IMR-90 (cell line): ENCODE results near the gene MPIG6B. TPM values are rescaled to one million over a fixed set of nuclear protein-coding genes. Genes with fewer than 3 reads are reported as not detected.

ENCODE experiments used
- ATAC-seq: fragments of 200-7000 bp; cut with Tn5 transposase; 2 replicates; pipeline ENCODE4 v1.9.1; 2020; ENCODE audit warnings: low read depth, mild to moderate bottlenecking, moderate library complexity
- BruUV-seq: library from RNA; stranded (reverse); fragments of 400-500 nt; replicated peaks from 2 replicates; lab custom pipeline; 2021; lab: Mats Ljungman, UMichigan
- CTCF ChIA-PET: fragments of 300-600 bp; formaldehyde crosslinking; extraction: SDS; loops from one replicate; lab custom pipeline; 2021; ENCODE audit warnings: antibody characterized with exemption; lab: Yijun Ruan, JAX
- POLR2A ChIA-PET: fragments of 300-600 bp; sonication (Branson Sonifier 250); formaldehyde crosslinking; loops from one replicate; lab custom pipeline; 2022; ENCODE audit warnings: antibody characterized with exemption; ENCODE audit not compliant: unreplicated experiment; lab: Charles Lee
- DNase-seq: peaks from one replicate; pipeline ENCODE4 v3.0.0; 2013
- H2AFZ ChIP-seq: replicated peaks from 2 replicates; pipeline ENCODE3; 2013; ENCODE audit warnings: low read length, mild to moderate bottlenecking; ENCODE audit not compliant: poor library complexity
- H2AK5ac ChIP-seq: 2 replicates; pipeline ENCODE4 v1.6.1; 2013; ENCODE audit warnings: low read depth, low read length, inconsistent platforms
- H2AK9ac ChIP-seq: replicated peaks from 2 replicates; pipeline ENCODE3; 2013; ENCODE audit warnings: mild to moderate bottlenecking, low read depth, low read length, moderate library complexity; ENCODE audit not compliant: poor library complexity
- H2BK120ac ChIP-seq: 2 replicates; pipeline ENCODE4 v1.6.1; 2013; ENCODE audit warnings: low read depth, low read length, inconsistent platforms
- H2BK15ac ChIP-seq: 3 replicates; pipeline ENCODE4 v1.6.1; 2013; ENCODE audit warnings: low read depth, low read length, inconsistent platforms
- H2BK20ac ChIP-seq: 2 replicates; pipeline ENCODE4 v1.6.1; 2013; ENCODE audit warnings: low read depth, mild to moderate bottlenecking, inconsistent platforms, low read length, moderate library complexity
- H2BK5ac ChIP-seq: 2 replicates; pipeline ENCODE4 v1.6.1; 2013; ENCODE audit warnings: mild to moderate bottlenecking, low read depth, low read length, inconsistent platforms; ENCODE audit not compliant: poor library complexity, severe bottlenecking
- H3K14ac ChIP-seq: replicated peaks from 2 replicates; pipeline ENCODE4 v1.6.1; 2013; ENCODE audit warnings: low read depth, low read length, inconsistent platforms
- H3K18ac ChIP-seq: 2 replicates; pipeline ENCODE4 v1.6.1; 2013; ENCODE audit warnings: low read depth, low read length, control low read depth
- H3K23ac ChIP-seq: 2 replicates; pipeline ENCODE4 v1.6.1; 2013; ENCODE audit warnings: low read depth, low read length, inconsistent platforms
- H3K27ac ChIP-seq: 2 replicates; pipeline ENCODE4 v1.5.1; 2013; ENCODE audit warnings: mild to moderate bottlenecking, control low read depth, low read length; ENCODE audit not compliant: insufficient read depth
- H3K27me3 ChIP-seq: 2 replicates; pipeline ENCODE4 v1.6.1; 2013; ENCODE audit warnings: low read length; ENCODE audit not compliant: control insufficient read depth, insufficient read depth
- H3K36me3 ChIP-seq: 2 replicates; pipeline ENCODE4 v1.6.1; 2013; ENCODE audit warnings: low read length, mixed read lengths; ENCODE audit not compliant: control insufficient read depth, insufficient read depth
- H3K4ac ChIP-seq: 2 replicates; pipeline ENCODE4 v1.6.1; 2013; ENCODE audit warnings: low read depth, low read length, inconsistent platforms
- H3K4me1 ChIP-seq: 2 replicates; pipeline ENCODE4 v1.6.1; 2013; ENCODE audit warnings: low read length, mixed read lengths; ENCODE audit not compliant: control insufficient read depth, insufficient read depth
- H3K4me2 ChIP-seq: 2 replicates; pipeline ENCODE4 v1.6.1; 2013; ENCODE audit warnings: low read depth, mild to moderate bottlenecking, control low read depth, low read length, moderate library complexity
- H3K4me3 ChIP-seq: 2 replicates; pipeline ENCODE4 v1.5.1; 2013; ENCODE audit warnings: low read depth, mild to moderate bottlenecking, control low read depth, low read length, moderate library complexity; ENCODE audit not compliant: insufficient read depth
- H3K56ac ChIP-seq: 2 replicates; pipeline ENCODE4 v1.6.1; 2013; ENCODE audit warnings: low read length, inconsistent platforms; ENCODE audit not compliant: insufficient read depth; ENCODE audit errors: extremely low read depth
- H3K79me1 ChIP-seq, 2 experiments: 2 replicates each; pipeline ENCODE4 v1.6.1; 2013; ENCODE audit warnings: low read length in 2 of 2, inconsistent platforms in 1 of 2, low read depth in 1 of 2
- H3K9ac ChIP-seq: 2 replicates; pipeline ENCODE4 v1.6.1; 2013; ENCODE audit warnings: low read depth, low read length, control low read depth
- H3K9me1 ChIP-seq: 2 replicates; pipeline ENCODE4 v1.6.1; 2013; ENCODE audit warnings: low read length, inconsistent platforms; ENCODE audit not compliant: insufficient read depth
- H3K9me3 ChIP-seq: 2 replicates; pipeline ENCODE4 v1.6.1; 2013; ENCODE audit warnings: low read length; ENCODE audit not compliant: control insufficient read depth, insufficient read depth
- H4K20me1 ChIP-seq: 2 replicates; pipeline ENCODE4 v1.6.1; 2013; ENCODE audit warnings: low read length, inconsistent platforms; ENCODE audit not compliant: insufficient read depth
- H4K5ac ChIP-seq: 2 replicates; pipeline ENCODE4 v1.6.1; 2013; ENCODE audit warnings: mild to moderate bottlenecking, low read depth, low read length, control low read depth
- H4K8ac ChIP-seq, 2 experiments: 2 replicates each; pipeline ENCODE4 v1.6.1; 2013; ENCODE audit warnings: low read depth in 2 of 2, low read length in 2 of 2, control low read depth in 1 of 2, inconsistent platforms in 1 of 2
- H4K91ac ChIP-seq: 2 replicates; pipeline ENCODE4 v1.6.1; 2013; ENCODE audit warnings: low read depth, low read length, inconsistent platforms; ENCODE audit not compliant: insufficient read depth
- CEBPB ChIP-seq: IDR thresholded peaks from 2 replicates; pipeline ENCODE4 v1.6.1; 2012; ENCODE audit warnings: low read depth, low read length, improper control_type of control experiment
- CHD1 ChIP-seq: IDR thresholded peaks from 2 replicates; pipeline ENCODE4 v1.6.1; 2012; ENCODE audit warnings: low read depth, low read length, improper control_type of control experiment
- FOS ChIP-seq: fragments of 150-350 bp; IDR thresholded peaks from 2 replicates; pipeline ENCODE4 v1.6.1; 2016; ENCODE audit warnings: low read depth, low read length
- MAFK ChIP-seq: IDR thresholded peaks from 2 replicates; pipeline ENCODE4 v1.6.1; 2012; ENCODE audit warnings: low read depth, low read length, improper control_type of control experiment
- MAZ ChIP-seq: IDR thresholded peaks from 2 replicates; pipeline ENCODE4 v1.6.1; 2012; ENCODE audit warnings: low read depth, mild to moderate bottlenecking, low read length, improper control_type of control experiment, moderate library complexity, borderline replicate concordance
- MXI1 ChIP-seq: IDR thresholded peaks from 2 replicates; pipeline ENCODE4 v1.6.1; 2012; ENCODE audit warnings: low read depth, mild to moderate bottlenecking, low read length, moderate library complexity, borderline replicate concordance
- NFE2L2 ChIP-seq: fragments of 150-350 bp; IDR thresholded peaks from 2 replicates; pipeline ENCODE4 v1.6.1; 2016; ENCODE audit warnings: low read depth, mild to moderate bottlenecking, low read length
- POLR2A ChIP-seq: IDR thresholded peaks from 2 replicates; pipeline ENCODE4 v1.6.1; 2012; ENCODE audit warnings: mild to moderate bottlenecking, low read depth, low read length
- RAD21 ChIP-seq: IDR thresholded peaks from 2 replicates; pipeline ENCODE4 v1.6.1; 2012; ENCODE audit warnings: low read length, improper control_type of control experiment
- RCOR1 ChIP-seq: IDR thresholded peaks from 2 replicates; pipeline ENCODE4 v1.6.1; 2012; ENCODE audit warnings: mild to moderate bottlenecking, low read length, improper control_type of control experiment; ENCODE audit not compliant: insufficient replicate concordance
- RFX5 ChIP-seq: IDR thresholded peaks from 2 replicates; pipeline ENCODE4 v1.8.0; 2012; ENCODE audit warnings: low read depth, mild to moderate bottlenecking, low read length, moderate library complexity
- SMC3 ChIP-seq: fragments of 150-350 bp; IDR thresholded peaks from 2 replicates; pipeline ENCODE4 v1.6.1; 2016; ENCODE audit warnings: low read depth, mild to moderate bottlenecking, antibody characterized with exemption, low read length, moderate library complexity
- WGBS, 2 experiments: methylation state at CpG; one replicate each; pipeline versions ENCODE4 v1.1.5 to v1.1.7; 2013; ENCODE audit warnings: missing lambda C conversion rate in 2 of 2; ENCODE audit not compliant: insufficient read length in 1 of 2; ENCODE audit errors: extremely low coverage in 2 of 2; 5-methylcytosine and 5-hydroxymethylcytosine counted together
- dilution Hi-C: fragments of 300-500 bp; cut with HindIII; formaldehyde crosslinking; loops from one replicate; pipeline ENCODE4 v1.14.3; 2018; ENCODE audit warnings: low sequenced_read_pairs; ENCODE audit not compliant: unreplicated experiment
- in situ Hi-C: fragments of 300-500 bp; cut with MboI; formaldehyde crosslinking; loops from 3 replicates; pipeline ENCODE4 v1.14.3; 2019; ENCODE audit warnings: low sequenced_read_pairs, inconsistent platforms, mixed read lengths
- intact Hi-C: fragments of 100-400 bp; cut with micrococcal nuclease; formaldehyde crosslinking; loops from 2 replicates; pipeline ENCODE4 v1.10.0; 2022
- polyA plus RNA-seq, 3 experiments: library from polyadenylated mRNA; depleted of rRNA; stranded (reverse); fragments of >200 nt; gene quantifications; 2 replicates each; pipeline ENCODE4 v1.2.3, GENCODE V29; 2012; ENCODE audit warnings: low replicate concordance in 1 of 3
- total RNA-seq: library from RNA; depleted of rRNA; stranded (reverse); fragments of >200 nt; gene quantifications from 2 replicates; pipeline ENCODE4 v1.2.3, GENCODE V29; 2012
- TF ChIP-seq, protein P1 (sequence below): fragments of 150-350 bp; IDR thresholded peaks from 2 replicates; pipeline ENCODE4 v1.6.1; 2016; ENCODE audit warnings: low read depth, mild to moderate bottlenecking, low read length, moderate library complexity, borderline replicate concordance
- TF ChIP-seq, protein P2 (sequence below): fragments of 150-350 bp; IDR thresholded peaks from 2 replicates; pipeline ENCODE4 v1.6.1; 2017; ENCODE audit warnings: mild to moderate bottlenecking, antibody characterized with exemption, low read length, low read depth
- TF ChIP-seq, protein P3 (sequence below): conservative IDR thresholded peaks from 2 replicates; pipeline ENCODE4 v1.5.1; 2012; ENCODE audit warnings: mild to moderate bottlenecking, low read depth, low read length, improper control_type of control experiment

Gene MPIG6B
- total and polyA plus RNA-seq, 2 of the 4 experiments (the other 2 are of a cell fraction): not detected

DNA sequence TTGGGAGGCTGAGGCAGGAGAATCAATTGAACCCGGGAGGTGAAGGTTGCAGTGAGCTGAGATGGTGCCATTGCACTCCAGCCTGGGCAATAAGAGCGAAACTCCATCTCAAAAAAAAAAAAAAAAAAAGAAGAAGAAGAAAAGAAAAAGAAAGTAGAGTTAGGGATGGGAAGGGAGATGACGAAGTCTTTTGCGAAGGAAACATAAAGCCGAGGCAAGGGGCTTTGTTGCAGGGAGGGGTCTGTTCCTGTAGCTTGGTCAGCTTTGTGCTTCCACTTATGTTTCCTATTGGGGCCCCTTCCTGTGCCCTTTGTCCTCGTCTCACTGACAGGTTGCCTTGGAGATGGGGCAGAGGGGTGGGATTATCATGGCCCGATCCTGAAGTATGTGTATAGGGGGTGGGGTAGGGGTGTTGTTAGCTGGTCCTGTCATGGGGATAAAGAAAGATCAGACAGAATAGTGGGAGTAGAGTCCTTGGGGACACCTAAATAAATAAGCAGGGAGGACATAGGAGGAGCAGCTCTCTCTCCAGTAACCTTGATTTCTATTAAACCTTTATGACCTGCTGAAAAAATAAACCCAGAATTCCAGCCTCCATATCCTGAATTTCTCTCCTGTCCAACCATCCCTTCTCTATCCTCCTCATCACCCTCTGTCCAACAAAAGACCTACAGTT is 14.3 kb downstream of the MPIG6B start:
- peaks cover 18% of the 10 kb centered on the region for H3K4me1 ChIP-seq
- H3K18ac ChIP-seq: peak overlapping the region; percentile 60; the same call in 1 of the 2 replicates
- peak overlapping the region; percentile 77; the same call in 1 of the 2 replicates for H3K23ac ChIP-seq
- peak overlapping the region; percentile 28; the same call in 1 of the 2 replicates for H3K9ac ChIP-seq
- H2AK9ac ChIP-seq: peak overlapping the region; percentile 94
- peak overlapping the region; percentile 81 for H4K5ac ChIP-seq
- intact Hi-C loops: no loop called here
- H4K91ac ChIP-seq: peak overlapping the region; percentile 86
- H2BK5ac ChIP-seq: peak overlapping the region; percentile 92
- peak overlapping the region; percentile 70 for H2AK5ac ChIP-seq
- in situ Hi-C loops: no loop called here
- H4K20me1 ChIP-seq: peaks cover 21% of the 10 kb centered on the region
- peak overlapping the region; percentile 68 for H3K4me2 ChIP-seq
- no peaks in the 10 kb centered on the region for H3K9me3 ChIP-seq
- peaks cover 13 to 75% of the 10 kb centered on the region in 2 experiments; a peak in 3 of 4 replicates for H3K79me1 ChIP-seq
- ATAC-seq (no peak), DNase-seq (no peak)
- H2BK20ac ChIP-seq: peak overlapping the region; percentile 76; the same call in 1 of the 2 replicates
- peak overlapping the region; percentile 63 to 95; a peak in 3 of 4 replicates for H4K8ac ChIP-seq
- no peaks in the 10 kb centered on the region for H3K27me3 ChIP-seq
- ChIA-PET CTCF (interaction anchor here (0.6 to 1.3 kb wide), 7 partner anchors 10 to 49 kb away, joined by 3 to 7 read pairs (median 3); partner anchors contain the start of gene ABHD16A), POLR2A (no interaction called here)
- H3K27ac ChIP-seq: peak overlapping the region; percentile 65
- WGBS, 2 experiments: 27 to 100% methylated on average over 2 of the region's 7 CpGs
- dilution Hi-C loops: no loop called here
- H2BK15ac ChIP-seq: peak overlapping the region; percentile 71; the same call in 1 of the 3 replicates
- H3K14ac ChIP-seq: peak overlapping the region; percentile 95
- H3K56ac ChIP-seq: peak overlapping the region; percentile 36
- BruUV-seq: no TSS peak
- peaks cover 19% of the 10 kb centered on the region for H3K36me3 ChIP-seq
- H3K4me3 ChIP-seq: no peak overlapping the region
- peaks cover 18% of the 10 kb centered on the region for H3K9me1 ChIP-seq
- peak overlapping the region; percentile 79 for H2BK120ac ChIP-seq
- no peak overlapping the region for H2AFZ ChIP-seq
- H3K4ac ChIP-seq: peak overlapping the region; percentile 90
- TF ChIP-seq, protein P1, sequence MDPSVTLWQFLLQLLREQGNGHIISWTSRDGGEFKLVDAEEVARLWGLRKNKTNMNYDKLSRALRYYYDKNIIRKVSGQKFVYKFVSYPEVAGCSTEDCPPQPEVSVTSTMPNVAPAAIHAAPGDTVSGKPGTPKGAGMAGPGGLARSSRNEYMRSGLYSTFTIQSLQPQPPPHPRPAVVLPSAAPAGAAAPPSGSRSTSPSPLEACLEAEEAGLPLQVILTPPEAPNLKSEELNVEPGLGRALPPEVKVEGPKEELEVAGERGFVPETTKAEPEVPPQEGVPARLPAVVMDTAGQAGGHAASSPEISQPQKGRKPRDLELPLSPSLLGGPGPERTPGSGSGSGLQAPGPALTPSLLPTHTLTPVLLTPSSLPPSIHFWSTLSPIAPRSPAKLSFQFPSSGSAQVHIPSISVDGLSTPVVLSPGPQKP: no peak
- TF ChIP-seq POLR2A (no peak), CEBPB (no peak), MAFK (no peak), MAZ (no peak), CHD1 (no peak), RCOR1 (no peak), NFE2L2 (no peak), SMC3 (no peak), RAD21 (no peak), RFX5 (no peak), MXI1 (no peak), FOS (no peak)
- TF ChIP-seq, protein P2, sequence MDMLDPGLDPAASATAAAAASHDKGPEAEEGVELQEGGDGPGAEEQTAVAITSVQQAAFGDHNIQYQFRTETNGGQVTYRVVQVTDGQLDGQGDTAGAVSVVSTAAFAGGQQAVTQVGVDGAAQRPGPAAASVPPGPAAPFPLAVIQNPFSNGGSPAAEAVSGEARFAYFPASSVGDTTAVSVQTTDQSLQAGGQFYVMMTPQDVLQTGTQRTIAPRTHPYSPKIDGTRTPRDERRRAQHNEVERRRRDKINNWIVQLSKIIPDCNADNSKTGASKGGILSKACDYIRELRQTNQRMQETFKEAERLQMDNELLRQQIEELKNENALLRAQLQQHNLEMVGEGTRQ: no peak
- TF ChIP-seq, protein P3, sequence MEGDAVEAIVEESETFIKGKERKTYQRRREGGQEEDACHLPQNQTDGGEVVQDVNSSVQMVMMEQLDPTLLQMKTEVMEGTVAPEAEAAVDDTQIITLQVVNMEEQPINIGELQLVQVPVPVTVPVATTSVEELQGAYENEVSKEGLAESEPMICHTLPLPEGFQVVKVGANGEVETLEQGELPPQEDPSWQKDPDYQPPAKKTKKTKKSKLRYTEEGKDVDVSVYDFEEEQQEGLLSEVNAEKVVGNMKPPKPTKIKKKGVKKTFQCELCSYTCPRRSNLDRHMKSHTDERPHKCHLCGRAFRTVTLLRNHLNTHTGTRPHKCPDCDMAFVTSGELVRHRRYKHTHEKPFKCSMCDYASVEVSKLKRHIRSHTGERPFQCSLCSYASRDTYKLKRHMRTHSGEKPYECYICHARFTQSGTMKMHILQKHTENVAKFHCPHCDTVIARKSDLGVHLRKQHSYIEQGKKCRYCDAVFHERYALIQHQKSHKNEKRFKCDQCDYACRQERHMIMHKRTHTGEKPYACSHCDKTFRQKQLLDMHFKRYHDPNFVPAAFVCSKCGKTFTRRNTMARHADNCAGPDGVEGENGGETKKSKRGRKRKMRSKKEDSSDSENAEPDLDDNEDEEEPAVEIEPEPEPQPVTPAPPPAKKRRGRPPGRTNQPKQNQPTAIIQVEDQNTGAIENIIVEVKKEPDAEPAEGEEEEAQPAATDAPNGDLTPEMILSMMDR: no peak
